Kidney (tissue), 14 donors: ENCODE results near the gene RASEF. TPM values are rescaled to one million over a fixed set of nuclear protein-coding genes. Genes with fewer than 3 reads are reported as not detected.

Source experiments
- DNase-seq, 5 donors: peaks; one replicate each; pipeline ENCODE4 v3.0.0-alpha.2; 2013 to 2020
- FAIRE-seq: peaks from 2 replicates; lab custom pipeline; 2012; peaks lifted over from hg19 to GRCh38; lab: Jason Lieb, UNC
- H3K27ac ChIP-seq, 2 donors: one replicate each; pipeline ENCODE4 v1.7.0; 2013; ENCODE audit warnings: low read depth in 2 of 2, low read length in 2 of 2, inconsistent platforms in 1 of 2
- H3K27me3 ChIP-seq: one replicate; pipeline ENCODE4 v1.7.1; 2013; ENCODE audit warnings: low read length, inconsistent platforms; ENCODE audit not compliant: control insufficient read depth, insufficient read depth
- H3K36me3 ChIP-seq, 3 donors: one replicate each; pipeline versions ENCODE4 v1.7.0 to v1.7.1; 2013; ENCODE audit warnings: low read length in 3 of 3, control low read depth in 1 of 3, inconsistent platforms in 1 of 3; ENCODE audit not compliant: insufficient read depth in 3 of 3, control insufficient read depth in 2 of 3
- H3K4me1 ChIP-seq, 3 donors: one replicate each; pipeline versions ENCODE4 v1.7.0 to v1.7.1; 2013; ENCODE audit warnings: low read length in 3 of 3, inconsistent platforms in 1 of 3, low read depth in 1 of 3; ENCODE audit not compliant: control insufficient read depth in 2 of 3, insufficient read depth in 2 of 3
- H3K4me3 ChIP-seq, 3 donors: one replicate each; pipeline versions ENCODE4 v1.7.0 to v1.8.1; 2013; ENCODE audit warnings: low read length in 3 of 3, control low read depth in 1 of 3, inconsistent platforms in 1 of 3
- H3K9ac ChIP-seq, 3 donors: one replicate each; pipeline versions ENCODE4 v1.7.0 to v1.7.1; 2013; ENCODE audit warnings: low read length in 3 of 3, control low read depth in 1 of 3, inconsistent platforms in 1 of 3
- H3K9me3 ChIP-seq, 3 donors: one replicate each; pipeline versions ENCODE4 v1.7.0 to v1.7.1; 2013; ENCODE audit warnings: low read length in 3 of 3, control low read depth in 1 of 3, inconsistent platforms in 1 of 3; ENCODE audit not compliant: control insufficient read depth in 2 of 3, insufficient read depth in 1 of 3
- intact Hi-C: fragments of 100-400 bp; cut with DNase I; formaldehyde crosslinking; loops from one replicate; pipeline ENCODE4 v1.11.1; 2022
- polyA plus RNA-seq: library from polyadenylated mRNA; stranded (reverse); fragments of 350-450 nt; fragmentation: Illumina TruSeq; extraction: RNeasy Lipid Tissue Mini Kit (QIAGEN cat#74804); gene quantifications from one replicate; pipeline ENCODE4 v1.2.3, GENCODE V29; 2014; ENCODE audit warnings: low read depth, low replicate concordance; ENCODE audit not compliant: insufficient read depth
- total RNA-seq: library from RNA; stranded (reverse); fragmentation: NEBNext Ultra II Directional; extraction: Animal tissue kit (Norgen Biotek cat#: 25700); gene quantifications from one replicate; pipeline ENCODE4 v1.2.1, GENCODE V29; 2021
- TF ChIP-seq, protein P1 (sequence below): IDR thresholded peaks from 3 replicates; pipeline ENCODE4 v1.5.1; 2012; ENCODE audit warnings: mild to moderate bottlenecking, moderate library complexity, borderline replicate concordance; ENCODE audit not compliant: insufficient read depth; ENCODE audit errors: extremely low read depth
- donor health status: control.
- donor health status: control.
- donor health status: control.
- donor health status: control.
- donor health status: control.
- donor health status: DM: yes; HTN: yes; CAD: no.
- donor health status: Normal renal cell carcinoma (clear cell type).

Gene RASEF
- total and polyA plus RNA-seq, 2 donors from 2014 or later = 2.2 to 11.9 TPM

GRCh38 chr9:83023151-83023550 is 39.8 kb downstream of the RASEF start:
- Histone ChIP-seq H3K36me3 (no peaks in the 10 kb centered on the region), H3K9ac (no peak overlapping the region), H3K27ac (no peak overlapping the region), H3K27me3 (no peaks in the 10 kb centered on the region), H3K4me1 (no peaks in the 10 kb centered on the region), H3K4me3 (no peak overlapping the region), H3K9me3 (no peaks in the 10 kb centered on the region)
- intact Hi-C loops = no loop called here
- TF ChIP-seq, protein P1, sequence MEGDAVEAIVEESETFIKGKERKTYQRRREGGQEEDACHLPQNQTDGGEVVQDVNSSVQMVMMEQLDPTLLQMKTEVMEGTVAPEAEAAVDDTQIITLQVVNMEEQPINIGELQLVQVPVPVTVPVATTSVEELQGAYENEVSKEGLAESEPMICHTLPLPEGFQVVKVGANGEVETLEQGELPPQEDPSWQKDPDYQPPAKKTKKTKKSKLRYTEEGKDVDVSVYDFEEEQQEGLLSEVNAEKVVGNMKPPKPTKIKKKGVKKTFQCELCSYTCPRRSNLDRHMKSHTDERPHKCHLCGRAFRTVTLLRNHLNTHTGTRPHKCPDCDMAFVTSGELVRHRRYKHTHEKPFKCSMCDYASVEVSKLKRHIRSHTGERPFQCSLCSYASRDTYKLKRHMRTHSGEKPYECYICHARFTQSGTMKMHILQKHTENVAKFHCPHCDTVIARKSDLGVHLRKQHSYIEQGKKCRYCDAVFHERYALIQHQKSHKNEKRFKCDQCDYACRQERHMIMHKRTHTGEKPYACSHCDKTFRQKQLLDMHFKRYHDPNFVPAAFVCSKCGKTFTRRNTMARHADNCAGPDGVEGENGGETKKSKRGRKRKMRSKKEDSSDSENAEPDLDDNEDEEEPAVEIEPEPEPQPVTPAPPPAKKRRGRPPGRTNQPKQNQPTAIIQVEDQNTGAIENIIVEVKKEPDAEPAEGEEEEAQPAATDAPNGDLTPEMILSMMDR = no peak
- no peak for DNase-seq
- FAIRE-seq = no peak

GRCh38 chr9:83020864-83021263 is 42.1 kb downstream of the RASEF start:
- DNase-seq (no peak), FAIRE-seq (no peak)
- intact Hi-C loops = no loop called here

GRCh38 chr9:83020327-83020726 is 42.6 kb downstream of the RASEF start:
- no peak overlapping the region for H3K9ac ChIP-seq
- FAIRE-seq (no peak), DNase-seq (no peak)
- no peaks in the 10 kb centered on the region for H3K4me1 ChIP-seq
- no peak overlapping the region for H3K4me3 ChIP-seq
- no peaks in the 10 kb centered on the region for H3K27me3 ChIP-seq
- H3K27ac ChIP-seq = no peak overlapping the region
- H3K36me3 ChIP-seq = no peaks in the 10 kb centered on the region
- TF ChIP-seq, protein P1 = no peak
- intact Hi-C loops = no loop called here
- H3K9me3 ChIP-seq = no peaks in the 10 kb centered on the region

More at GRCh38 chr9:83020864-83021263, 42.1 kb downstream of the RASEF start:
- H3K36me3 ChIP-seq = no peaks in the 10 kb centered on the region
- TF ChIP-seq, protein P1 = no peak
- H3K4me3 ChIP-seq = no peak overlapping the region
- H3K9ac ChIP-seq = no peak overlapping the region
- H3K27me3 ChIP-seq = no peaks in the 10 kb centered on the region
- H3K27ac ChIP-seq = no peak overlapping the region
- no peaks in the 10 kb centered on the region for H3K9me3 ChIP-seq
- H3K4me1 ChIP-seq = no peaks in the 10 kb centered on the region

DNA sequence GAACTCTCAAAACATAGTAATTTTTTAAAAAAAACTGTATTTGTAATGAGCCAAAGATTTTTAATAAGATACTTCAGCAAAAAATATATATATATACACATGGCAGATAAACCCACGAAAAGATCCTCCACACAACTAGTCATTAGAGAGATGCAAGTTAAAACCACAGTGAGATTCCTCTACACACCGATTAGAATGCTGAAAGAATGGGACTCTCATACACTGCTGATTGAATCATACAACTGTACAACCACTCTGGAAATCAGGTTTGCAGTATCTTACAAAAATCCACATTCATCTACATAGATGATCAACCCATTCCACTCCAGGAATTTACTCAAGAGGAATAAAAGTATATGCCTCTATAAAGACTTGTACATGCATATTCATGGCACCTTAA is 43.7 kb downstream of the RASEF start:
- H3K27me3 ChIP-seq = no peaks in the 10 kb centered on the region
- H3K4me1 ChIP-seq = no peaks in the 10 kb centered on the region
- no peak overlapping the region for H3K27ac ChIP-seq
- no peaks in the 10 kb centered on the region for H3K36me3 ChIP-seq
- H3K9me3 ChIP-seq = no peaks in the 10 kb centered on the region
- no peak for DNase-seq
- no peak for FAIRE-seq
- TF ChIP-seq, protein P1 = no peak
- H3K9ac ChIP-seq = no peak overlapping the region
- H3K4me3 ChIP-seq = no peak overlapping the region
- intact Hi-C loops = no loop called here
